ENCODE results near the gene ADCY1. TPM values are rescaled to one million over a fixed set of nuclear protein-coding genes. Genes with fewer than 3 reads are reported as not detected.
"Not testable (repeated sequence)": the region's sequence is repeated elsewhere in the genome, so short reads cannot be mapped to it uniquely, and the experiment has no call there.

The ADCY1 gene
- total RNA-seq, 4 donors from 2014 or later: 0.15 to 0.72 (median 0.26) TPM

DNA sequence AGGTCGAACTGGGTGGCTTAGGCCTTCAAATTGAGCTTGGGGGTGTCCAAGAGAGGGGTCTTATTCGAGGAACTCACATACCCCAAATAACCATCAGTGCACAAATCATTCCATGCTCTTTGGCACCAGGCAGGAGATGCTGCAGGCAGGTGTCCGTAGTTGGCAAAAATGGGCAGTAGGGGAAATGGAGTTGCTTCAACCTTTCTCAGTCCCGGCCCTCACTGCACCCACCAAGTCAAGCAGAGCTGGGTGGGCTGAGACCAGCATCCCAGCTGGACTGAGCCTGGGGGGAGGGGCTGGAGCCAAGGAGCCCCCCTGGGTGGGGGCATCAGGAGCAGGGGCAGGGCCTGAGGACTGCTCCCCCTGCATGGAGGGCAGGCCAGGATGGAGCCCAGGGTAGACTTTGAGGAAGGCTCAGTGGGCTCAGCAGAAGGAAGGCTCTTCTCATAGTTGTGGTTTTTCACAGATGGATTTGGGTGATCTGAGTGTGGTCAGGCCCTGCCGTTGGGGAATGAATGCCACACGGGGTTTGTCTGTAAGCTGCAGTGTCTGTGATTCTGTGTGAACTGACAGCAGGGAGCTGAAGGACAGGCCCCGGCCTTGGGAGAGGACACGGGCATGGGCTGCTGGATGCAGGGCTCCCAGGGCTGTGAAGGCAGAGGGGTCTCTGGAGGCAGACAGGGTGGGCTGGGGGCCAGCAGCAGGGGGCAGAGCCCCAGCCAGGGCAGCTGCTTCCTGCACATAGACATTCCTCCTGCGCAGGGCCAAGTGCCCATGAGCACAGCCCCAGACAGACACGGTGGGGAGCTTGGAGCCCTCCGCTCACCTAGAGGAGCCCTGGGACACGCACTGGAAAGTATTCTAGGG lies 144.5 kb downstream of the ADCY1 start:
- no peak for DNase-seq (ENCODE audit: low spot score in 2 of 2)
- peaks cover 4% of the 10 kb centered on the region for H3K27me3 ChIP-seq
- TF ChIP-seq POLR2A (IDR thresholded peaks at IDR 0.05): no peak
- no peak for TF ChIP-seq POLR2AphosphoS5 (IDR thresholded peaks at IDR 0.05)
- TF ChIP-seq EP300 (IDR thresholded peaks at IDR 0.05): no peak
- TF ChIP-seq, protein P1, sequence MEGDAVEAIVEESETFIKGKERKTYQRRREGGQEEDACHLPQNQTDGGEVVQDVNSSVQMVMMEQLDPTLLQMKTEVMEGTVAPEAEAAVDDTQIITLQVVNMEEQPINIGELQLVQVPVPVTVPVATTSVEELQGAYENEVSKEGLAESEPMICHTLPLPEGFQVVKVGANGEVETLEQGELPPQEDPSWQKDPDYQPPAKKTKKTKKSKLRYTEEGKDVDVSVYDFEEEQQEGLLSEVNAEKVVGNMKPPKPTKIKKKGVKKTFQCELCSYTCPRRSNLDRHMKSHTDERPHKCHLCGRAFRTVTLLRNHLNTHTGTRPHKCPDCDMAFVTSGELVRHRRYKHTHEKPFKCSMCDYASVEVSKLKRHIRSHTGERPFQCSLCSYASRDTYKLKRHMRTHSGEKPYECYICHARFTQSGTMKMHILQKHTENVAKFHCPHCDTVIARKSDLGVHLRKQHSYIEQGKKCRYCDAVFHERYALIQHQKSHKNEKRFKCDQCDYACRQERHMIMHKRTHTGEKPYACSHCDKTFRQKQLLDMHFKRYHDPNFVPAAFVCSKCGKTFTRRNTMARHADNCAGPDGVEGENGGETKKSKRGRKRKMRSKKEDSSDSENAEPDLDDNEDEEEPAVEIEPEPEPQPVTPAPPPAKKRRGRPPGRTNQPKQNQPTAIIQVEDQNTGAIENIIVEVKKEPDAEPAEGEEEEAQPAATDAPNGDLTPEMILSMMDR (IDR thresholded peaks at IDR 0.05): no peak
- 71% methylated on average over 10 of the region's 12 CpGs for WGBS
- H3K27ac ChIP-seq: no peak overlapping the region
- no peak overlapping the region for H3K4me3 ChIP-seq
- peaks cover 13% of the 10 kb centered on the region for H3K36me3 ChIP-seq
- H3K4me1 ChIP-seq: no peaks in the 10 kb centered on the region
- H3K9me3 ChIP-seq: no peaks in the 10 kb centered on the region

DNA sequence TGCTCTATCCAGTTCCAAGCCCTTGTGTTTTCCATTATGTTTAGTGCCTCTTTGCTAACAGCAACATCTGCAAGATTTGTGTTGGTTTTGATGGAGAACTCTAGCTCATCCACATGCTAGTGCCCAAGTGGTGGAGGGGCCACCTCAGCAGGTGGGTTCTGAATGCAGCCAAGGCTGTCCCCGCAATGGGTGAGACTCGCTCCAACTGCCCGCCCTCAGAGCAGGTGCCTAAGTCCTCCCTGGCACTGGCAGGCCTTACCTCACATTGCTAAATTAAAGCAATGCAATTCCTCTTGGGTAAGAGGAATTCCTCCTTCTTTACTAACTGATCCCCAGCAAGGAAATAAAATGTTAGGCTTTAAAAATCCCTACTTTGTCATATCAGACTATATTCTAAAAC lies 146.8 kb downstream of the ADCY1 start:
- peaks cover 32% of the 10 kb centered on the region for H3K36me3 ChIP-seq
- WGBS: 93% methylated on average over 3 of the region's 3 CpGs
- H3K27ac ChIP-seq: no peak overlapping the region
- H3K4me1 ChIP-seq: no peaks in the 10 kb centered on the region
- H3K4me3 ChIP-seq: no peak overlapping the region
- no peak for TF ChIP-seq POLR2AphosphoS5 (IDR thresholded peaks at IDR 0.05)
- TF ChIP-seq, protein P1 (IDR thresholded peaks at IDR 0.05): no peak
- TF ChIP-seq POLR2A (IDR thresholded peaks at IDR 0.05): no peak
- no peak for TF ChIP-seq EP300 (IDR thresholded peaks at IDR 0.05)
- DNase-seq (ENCODE audit: low spot score in 2 of 2): no peak
- peaks cover 4% of the 10 kb centered on the region for H3K27me3 ChIP-seq
- no peaks in the 10 kb centered on the region for H3K9me3 ChIP-seq

DNA sequence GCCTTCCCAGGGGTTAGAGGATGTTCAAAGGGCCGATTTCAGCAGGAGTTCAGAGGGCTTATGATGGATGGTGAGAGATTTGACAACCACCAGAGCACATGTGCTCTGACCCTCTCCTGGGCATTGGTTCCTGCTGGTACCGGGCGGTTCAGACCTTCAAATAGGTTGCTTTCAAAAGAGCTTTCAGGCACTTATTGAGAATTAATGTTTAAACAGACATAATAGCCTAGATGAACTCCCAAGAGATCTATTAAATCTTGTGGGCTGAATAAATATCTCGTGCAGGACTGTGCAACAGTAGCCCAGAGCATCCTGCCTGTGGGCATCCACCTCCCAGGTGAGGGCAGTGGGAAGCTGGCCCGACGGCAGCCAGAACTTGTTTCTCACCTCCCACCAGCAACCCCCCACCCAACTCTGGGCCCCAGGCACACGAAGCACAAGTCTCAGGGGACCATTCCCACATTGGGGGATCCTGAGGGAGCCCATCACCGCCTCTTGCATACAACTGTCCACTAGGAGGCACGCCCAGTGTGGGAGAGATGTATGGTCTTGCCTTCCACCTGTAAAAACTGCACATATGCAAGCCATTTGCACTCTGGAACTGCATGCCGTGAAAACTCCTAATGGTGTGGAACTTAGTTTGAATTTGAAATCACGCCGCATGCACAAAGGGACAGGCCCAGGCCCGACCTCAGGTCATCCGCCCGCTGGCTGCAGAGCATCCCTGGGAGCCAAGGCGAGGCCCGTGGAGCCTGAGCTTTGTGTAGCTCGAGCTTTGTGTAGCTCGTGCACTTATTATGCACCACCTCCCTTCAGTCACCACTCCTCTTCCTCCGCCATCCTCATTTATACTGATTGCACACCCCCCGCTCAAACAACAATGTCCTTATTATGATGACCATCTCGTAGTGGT lies 147.8 kb downstream of the ADCY1 start:
- no peaks in the 10 kb centered on the region for H3K4me1 ChIP-seq
- H3K27ac ChIP-seq: no peak overlapping the region
- peaks cover 41% of the 10 kb centered on the region for H3K36me3 ChIP-seq
- H3K9me3 ChIP-seq: no peaks in the 10 kb centered on the region
- TF ChIP-seq, protein P1 (IDR thresholded peaks at IDR 0.05): no peak
- TF ChIP-seq EP300 (IDR thresholded peaks at IDR 0.05) (no peak), POLR2A (IDR thresholded peaks at IDR 0.05) (no peak)
- peaks cover 2% of the 10 kb centered on the region for H3K27me3 ChIP-seq
- H3K4me3 ChIP-seq: no peak overlapping the region
- DNase-seq (ENCODE audit: low spot score in 2 of 2): no peak
- 74% methylated on average over 20 of the region's 22 CpGs for WGBS

DNA sequence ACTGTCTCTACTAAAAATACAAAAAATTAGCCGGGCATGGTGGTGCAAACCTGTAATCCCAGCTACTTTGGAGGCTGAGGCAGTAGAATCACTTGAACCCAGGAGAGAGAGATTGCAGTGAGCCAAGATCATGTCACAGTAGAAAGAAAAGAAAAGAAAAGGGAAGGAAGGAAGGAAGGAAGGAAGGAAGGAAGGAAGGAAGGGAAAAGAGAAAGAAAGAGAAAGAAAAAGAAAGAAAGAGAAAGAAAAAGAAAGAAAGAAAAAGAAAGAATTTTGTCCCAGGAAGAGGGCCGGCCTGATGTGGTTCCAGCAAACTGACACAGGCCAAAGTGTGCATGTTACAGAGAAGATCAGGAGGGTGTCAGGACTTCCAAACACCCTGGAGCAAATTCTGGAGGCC lies 151.1 kb downstream of the ADCY1 start:
- not testable (repeated sequence) for H3K27me3 ChIP-seq; H3K4me3 ChIP-seq; H3K27ac ChIP-seq; DNase-seq (ENCODE audit: low spot score in 2 of 2); H3K4me1 ChIP-seq; H3K9me3 ChIP-seq
- 94% methylated on average over 2 of the region's 2 CpGs for WGBS
- H3K36me3 ChIP-seq: peaks cover 55% of the 10 kb centered on the region

DNA sequence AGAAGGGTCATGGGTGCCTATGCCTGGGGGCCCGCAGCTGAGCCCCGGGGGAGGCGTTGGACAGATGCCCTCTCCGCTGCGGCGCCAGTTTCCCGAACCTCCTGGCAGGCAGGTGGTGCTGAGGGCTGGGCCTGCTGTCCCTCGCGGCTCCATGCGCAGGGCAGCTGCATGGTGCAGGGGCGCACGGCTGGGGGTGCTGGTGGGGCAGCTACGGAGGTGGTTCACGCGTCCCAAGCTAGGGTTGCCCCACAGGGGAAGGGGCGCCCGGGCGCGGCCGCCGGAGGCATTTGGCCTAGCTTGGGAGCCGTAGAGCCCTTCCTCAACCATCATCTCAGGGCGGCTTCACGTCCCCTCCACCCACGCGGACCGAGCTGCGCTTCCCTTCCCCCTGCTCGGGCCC lies 152.7 kb downstream of the ADCY1 start:
- Histone ChIP-seq H3K4me3 (no peak overlapping the region), H3K36me3 (peaks cover 55% of the 10 kb centered on the region), H3K27me3 (no peaks in the 10 kb centered on the region), H3K9me3 (no peaks in the 10 kb centered on the region), H3K4me1 (no peaks in the 10 kb centered on the region), H3K27ac (no peak overlapping the region)
- TF ChIP-seq, protein P1 (IDR thresholded peaks at IDR 0.05): no peak
- no peak for TF ChIP-seq POLR2AphosphoS5 (IDR thresholded peaks at IDR 0.05)
- TF ChIP-seq POLR2A (IDR thresholded peaks at IDR 0.05): no peak
- DNase-seq (ENCODE audit: low spot score in 2 of 2): no peak
- 98% methylated on average over 21 of the region's 29 CpGs for WGBS

DNA sequence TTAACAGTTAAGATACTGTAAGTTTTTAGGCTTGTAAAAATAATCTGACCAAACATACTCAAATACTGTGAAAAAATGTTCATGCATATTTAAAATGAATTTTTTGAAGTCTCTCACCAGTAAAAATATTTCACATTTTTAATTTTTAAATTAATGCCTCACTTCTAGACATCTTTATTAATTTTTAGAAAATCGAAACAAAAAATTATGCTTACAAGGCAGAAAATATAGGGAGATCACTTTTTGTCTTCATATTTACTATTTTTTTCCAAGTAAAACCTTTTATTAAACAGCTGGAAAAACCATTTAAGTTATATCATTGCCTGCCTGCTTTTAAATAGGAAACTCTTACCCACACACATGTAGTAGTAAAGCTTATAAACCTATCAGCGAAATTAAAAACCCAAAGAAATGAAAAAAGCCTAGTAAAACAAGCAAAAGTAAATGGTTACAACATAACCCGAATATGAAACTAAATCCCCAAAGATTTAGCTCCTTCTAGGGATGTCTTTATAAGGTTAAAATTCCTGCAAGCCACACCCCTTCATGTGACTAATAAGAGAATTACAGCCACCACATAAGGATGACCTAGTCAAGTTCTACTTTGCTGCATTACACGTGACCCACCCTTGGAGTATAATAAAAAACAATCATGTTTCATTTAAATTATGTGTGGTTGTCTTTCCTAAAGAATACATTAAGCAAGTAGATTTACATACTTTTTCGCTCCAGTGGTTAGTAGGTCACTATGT lies 157.7 kb downstream of the ADCY1 start:
- WGBS: 70% methylated on average over 5 of the region's 5 CpGs
- H3K4me3 ChIP-seq: not testable (repeated sequence)

DNA sequence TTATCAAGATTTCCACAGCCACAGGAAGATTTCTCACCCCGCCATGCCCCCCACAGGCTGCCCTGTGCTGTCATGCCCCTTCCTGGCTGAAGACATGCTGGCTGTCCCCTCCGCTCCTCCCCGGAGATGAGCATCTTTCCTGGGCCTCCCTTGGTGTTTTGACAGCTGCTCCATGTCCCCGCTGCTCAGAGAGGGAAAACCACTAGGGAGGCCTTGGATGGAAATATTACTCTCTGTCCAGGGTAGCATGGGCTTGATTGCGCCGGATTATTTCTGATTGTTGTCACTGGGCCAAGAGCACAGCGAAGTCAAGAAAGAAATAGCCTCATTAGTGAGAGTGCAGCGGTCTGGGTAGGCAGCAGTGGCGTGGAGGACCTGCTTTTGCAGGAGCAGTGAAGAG lies 164.8 kb downstream of the ADCY1 start:
- H3K9me3 ChIP-seq; DNase-seq (ENCODE audit: low spot score in 2 of 2); H3K27ac ChIP-seq; H3K4me3 ChIP-seq; H3K4me1 ChIP-seq; H3K27me3 ChIP-seq: not testable (repeated sequence)
- 83% methylated on average over 9 of the region's 9 CpGs for WGBS
- H3K36me3 ChIP-seq: peaks cover 45% of the 10 kb centered on the region

More for the DNA sequence above, 157.7 kb downstream of the ADCY1 start:
- peaks cover 22% of the 10 kb centered on the region for H3K36me3 ChIP-seq
- DNase-seq (ENCODE audit: low spot score in 2 of 2); H3K27ac ChIP-seq; H3K27me3 ChIP-seq; H3K9me3 ChIP-seq; H3K4me1 ChIP-seq: not testable (repeated sequence)

DNA sequence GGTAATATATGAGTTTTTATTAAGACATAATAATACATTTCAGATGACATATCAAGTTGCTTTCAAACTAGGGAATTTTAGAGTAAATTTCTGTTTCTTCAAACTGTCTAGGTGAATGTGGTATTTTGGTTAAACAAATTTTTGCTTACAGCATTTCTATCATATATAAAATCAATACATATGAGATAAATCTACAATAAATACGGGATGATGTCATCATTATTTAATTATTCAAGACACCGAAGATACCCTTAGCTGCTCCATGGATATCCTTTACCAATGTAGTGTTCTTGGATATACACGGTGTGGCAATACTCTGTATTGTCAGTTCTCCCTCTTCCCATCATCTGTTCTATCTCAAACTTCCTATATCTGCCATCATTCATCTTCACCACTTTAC lies 166.4 kb downstream of the ADCY1 start:
- not testable (repeated sequence) for H3K9me3 ChIP-seq; H3K27me3 ChIP-seq; DNase-seq (ENCODE audit: low spot score in 2 of 2); H3K4me3 ChIP-seq; H3K27ac ChIP-seq; H3K4me1 ChIP-seq
- H3K36me3 ChIP-seq: peaks cover 54% of the 10 kb centered on the region
- WGBS: 94% methylated on average over 3 of the region's 3 CpGs

Measured in suprapubic skin (tissue), 4 donors.